GM21447 (cell line): Measurements from ENCODE around the gene PLAC1.

ENCODE experiments used
- ATAC-seq: cut with Tn5 transposase; IDR thresholded peaks from one replicate; pipeline ENCODE4 v1.9.1; 2021; ENCODE audit not compliant: unreplicated experiment

PLAC1 gene

GRCh38 chrX:134544513-134545151 lies 113.6 kb downstream of the PLAC1 start:
- ATAC-seq, result no peak

GRCh38 chrX:134544135-134544512 lies 114.1 kb downstream of the PLAC1 start:
- no peak for ATAC-seq

- no peak for ATAC-seq
These were observed 115.0 kb downstream of the PLAC1 start for GRCh38 chrX:134543288-134543687.

GRCh38 chrX:134542485-134542884 lies 115.8 kb downstream of the PLAC1 start:
- ATAC-seq, result no peak

GRCh38 chrX:134541906-134542305 lies 116.4 kb downstream of the PLAC1 start:
- ATAC-seq, result no peak

- ATAC-seq, result no peak
These were observed 120.0 kb downstream of the PLAC1 start for GRCh38 chrX:134538316-134538715.

GRCh38 chrX:134537179-134537955 lies 120.9 kb downstream of the PLAC1 start:
- ATAC-seq, result no peak

- no peak for ATAC-seq
These were observed 124.3 kb downstream of the PLAC1 start for GRCh38 chrX:134533952-134534351.

GRCh38 chrX:134533352-134533751 lies 124.9 kb downstream of the PLAC1 start:
- ATAC-seq, result no peak

GRCh38 chrX:134530845-134531244 lies 127.4 kb downstream of the PLAC1 start:
- ATAC-seq, result no peak

GRCh38 chrX:134529481-134529880 lies 128.8 kb downstream of the PLAC1 start:
- no peak for ATAC-seq

GRCh38 chrX:134528960-134529359 lies 129.3 kb downstream of the PLAC1 start:
- ATAC-seq, result no peak

- ATAC-seq, result no peak
These were observed 131.9 kb downstream of the PLAC1 start for GRCh38 chrX:134526399-134526798.

- no peak for ATAC-seq
These were observed 133.0 kb downstream of the PLAC1 start for GRCh38 chrX:134525086-134525792.

- ATAC-seq, result no peak
These were observed 134.1 kb downstream of the PLAC1 start for GRCh38 chrX:134524181-134524580.

- no peak for ATAC-seq
These were observed 137.3 kb downstream of the PLAC1 start for GRCh38 chrX:134520860-134521390.
